Stimulated activated CD4-positive, alpha-beta T cell treated with anti-CD3 and anti-CD28 coated beads, Interleukin-4, amount 100 ng/mL, for 48 hours (primary cell): ENCODE measurements around the gene IQCM.
"Not testable (repeated sequence)": the region's sequence is repeated elsewhere in the genome, so short reads cannot be mapped to it uniquely, and the experiment has no call there.

Experiments used
- DNase-seq, 2 donors: peaks; one replicate each; pipeline ENCODE4 v3.0.0-alpha.2; 2020; ENCODE audit warnings: low read depth in 2 of 2

IQCM gene

DNA sequence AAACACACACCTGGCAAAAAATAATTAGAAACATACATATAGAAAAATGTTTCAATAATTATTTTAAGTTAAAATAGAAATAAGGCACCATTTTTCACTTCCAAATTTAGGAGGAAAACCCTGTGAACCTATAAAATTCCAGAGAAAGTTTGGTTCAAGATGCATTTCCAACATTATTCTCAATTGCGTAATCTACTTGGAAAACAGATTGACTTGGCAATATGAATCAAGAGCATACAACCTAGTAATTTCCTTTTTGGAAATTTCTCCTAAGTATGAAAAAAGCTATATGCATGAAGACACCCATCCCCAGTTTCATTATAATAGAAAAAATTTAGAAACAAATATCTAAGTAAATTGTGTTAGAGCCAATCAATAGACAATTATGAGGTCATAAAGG is 242.9 kb downstream of the IQCM start:
- DNase-seq: no peak

DNA sequence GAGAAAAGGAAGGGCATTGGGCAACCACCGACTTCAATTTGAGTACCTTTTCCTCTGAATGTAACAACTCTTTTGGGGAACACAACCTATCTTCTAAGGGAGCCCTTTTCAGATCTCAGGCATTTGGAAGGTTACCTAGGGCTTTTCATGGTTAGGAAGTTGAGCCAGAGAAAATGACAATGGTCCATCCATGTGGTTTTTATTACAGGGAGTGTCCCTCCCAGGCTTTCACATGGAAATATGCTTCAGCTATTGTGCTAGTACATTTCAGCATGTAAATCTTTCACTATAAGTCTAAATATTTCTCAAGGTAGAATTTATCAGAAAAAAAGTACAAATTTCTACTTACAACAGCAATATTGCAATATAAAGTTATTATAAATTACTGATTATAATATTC is 259.8 kb downstream of the IQCM start:
- no peak for DNase-seq

DNA sequence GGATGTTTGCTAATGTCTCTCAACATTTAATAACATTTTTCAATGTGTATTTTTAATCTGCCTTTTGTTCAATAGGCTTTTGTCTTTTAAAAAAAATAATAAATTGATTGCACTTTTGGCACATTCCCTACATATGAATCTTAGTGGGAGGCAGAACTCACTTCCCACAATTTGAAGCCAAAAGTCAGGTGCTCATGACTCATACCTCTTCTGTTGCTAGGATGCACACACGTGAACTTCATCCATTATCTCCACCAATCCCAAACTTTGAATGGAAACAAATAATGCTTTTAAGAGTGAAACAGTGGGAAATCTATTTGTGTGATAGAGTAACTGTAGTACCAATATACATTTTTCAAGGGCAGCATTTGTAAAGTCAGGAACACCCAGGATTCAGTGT is 260.5 kb downstream of the IQCM start:
- no peak for DNase-seq

DNA sequence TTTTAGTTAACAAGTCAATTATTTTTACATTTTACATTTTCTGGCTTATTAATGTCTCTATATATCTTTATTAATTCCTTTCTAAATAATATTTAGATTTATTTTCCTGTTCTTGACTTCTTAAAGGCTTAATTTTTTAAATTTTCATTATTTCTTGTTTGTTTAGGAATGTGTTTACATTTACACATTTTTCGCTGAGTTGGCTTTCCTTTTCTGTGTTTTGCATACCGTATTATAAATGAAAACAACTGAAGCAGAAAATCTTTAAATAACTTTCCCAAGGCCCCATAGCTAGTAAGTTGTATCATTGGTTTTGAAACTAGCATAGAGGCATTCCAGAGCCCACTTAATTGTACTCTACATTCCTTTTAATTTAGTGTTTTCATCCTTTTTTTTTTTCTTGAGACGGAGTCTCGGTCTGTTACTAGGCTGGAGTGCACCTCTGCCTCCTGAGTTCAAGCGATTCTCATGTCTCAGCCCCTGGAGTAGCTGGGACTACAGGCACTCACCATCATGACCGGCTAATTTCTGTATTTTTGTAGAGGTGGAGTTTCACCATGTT is 261.6 kb downstream of the IQCM start:
- no peak for DNase-seq

DNA sequence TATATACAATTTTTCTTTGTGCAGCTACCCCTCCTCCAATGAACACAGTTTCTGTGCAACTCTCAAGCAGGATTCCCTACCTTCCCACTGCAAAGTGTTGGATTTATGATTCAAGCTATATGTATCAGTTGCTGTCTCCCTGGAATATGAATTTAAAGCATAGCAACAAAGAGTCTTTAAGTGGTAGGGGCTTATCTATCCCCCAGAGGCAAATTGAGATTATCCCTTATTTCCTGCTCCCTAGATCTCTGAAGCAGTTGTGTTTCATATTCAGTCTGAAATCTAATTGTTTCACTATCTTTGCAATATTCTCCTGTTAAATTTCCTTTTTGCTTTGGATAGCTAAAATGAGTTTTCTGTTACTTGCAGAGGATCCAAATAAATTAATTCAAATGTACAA is 263.0 kb downstream of the IQCM start:
- DNase-seq: no peak

DNA sequence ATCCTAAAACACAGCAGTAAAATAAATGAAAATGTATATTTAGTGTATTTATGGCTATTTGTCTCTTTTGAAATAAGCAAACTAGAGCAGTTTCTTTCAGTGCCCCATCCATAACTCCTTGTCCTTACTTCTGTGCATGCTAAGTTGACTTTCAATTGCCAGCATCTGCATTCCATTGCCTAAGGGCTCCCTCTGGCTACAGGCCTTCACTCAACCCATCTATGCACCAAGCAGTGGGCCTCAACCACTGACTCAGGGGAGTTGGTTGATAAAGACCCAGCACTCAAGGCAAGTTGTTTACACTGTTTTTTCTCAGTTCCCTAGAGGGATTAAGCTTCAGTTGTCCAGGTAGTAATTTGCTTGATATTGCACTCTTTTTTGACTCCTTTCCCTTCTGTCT is 265.7 kb downstream of the IQCM start:
- DNase-seq: no peak

DNA sequence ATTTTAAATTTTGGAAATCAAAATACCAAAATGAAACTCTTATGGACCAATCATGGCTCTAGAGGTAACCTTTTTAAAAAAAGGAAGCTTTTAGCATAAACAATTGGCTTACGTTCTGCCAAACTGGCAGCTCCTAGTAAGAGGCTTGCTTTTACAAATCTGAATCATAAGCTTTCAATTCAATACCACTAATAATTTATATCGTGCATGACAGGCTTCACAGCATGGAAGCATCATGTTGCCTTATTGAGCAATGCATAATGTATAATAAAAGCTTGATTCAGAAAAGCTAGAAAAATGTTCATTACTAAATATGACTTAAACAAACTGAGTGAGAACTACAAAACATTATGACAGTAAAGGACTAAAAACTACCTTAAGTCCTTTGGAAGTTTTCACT is 280.9 kb downstream of the IQCM start:
- DNase-seq: no peak

DNA sequence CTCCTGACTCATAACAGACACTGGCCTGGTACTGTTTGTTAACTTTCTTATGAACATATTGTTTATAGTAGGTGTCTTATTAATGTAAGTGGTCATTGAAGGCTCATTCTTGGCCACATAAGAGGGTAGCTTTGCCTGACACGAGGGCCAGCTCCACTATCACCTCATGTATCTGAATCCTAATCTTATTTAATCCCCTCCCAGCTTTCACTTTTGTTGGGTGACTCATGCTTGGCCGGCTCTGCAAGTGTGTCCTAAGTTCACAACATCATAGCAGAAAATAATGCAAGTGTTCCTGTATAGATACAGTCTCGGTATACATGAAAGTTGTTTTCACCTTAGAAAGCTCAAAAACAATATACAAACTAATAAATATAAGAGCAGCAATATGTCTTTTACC is 283.8 kb downstream of the IQCM start:
- no peak for DNase-seq

DNA sequence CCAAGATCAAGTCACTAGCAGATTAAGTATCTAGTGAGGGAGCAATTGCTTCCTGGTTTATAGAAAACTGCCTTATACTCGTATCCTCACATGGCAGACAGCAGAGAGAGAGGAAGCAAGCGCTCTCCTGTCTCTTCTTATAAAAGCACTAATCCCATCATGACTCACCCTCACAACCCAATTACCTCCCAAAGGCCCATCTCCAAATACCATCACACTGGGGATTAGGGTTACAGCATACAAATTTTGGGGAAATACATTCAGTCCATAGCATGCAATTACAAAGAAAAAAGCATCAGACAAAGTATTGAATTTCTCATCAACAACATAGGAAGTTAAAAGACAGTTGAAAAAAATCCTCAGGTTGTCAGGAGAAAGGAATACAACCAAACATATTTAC is 292.6 kb downstream of the IQCM start:
- no peak for DNase-seq

DNA sequence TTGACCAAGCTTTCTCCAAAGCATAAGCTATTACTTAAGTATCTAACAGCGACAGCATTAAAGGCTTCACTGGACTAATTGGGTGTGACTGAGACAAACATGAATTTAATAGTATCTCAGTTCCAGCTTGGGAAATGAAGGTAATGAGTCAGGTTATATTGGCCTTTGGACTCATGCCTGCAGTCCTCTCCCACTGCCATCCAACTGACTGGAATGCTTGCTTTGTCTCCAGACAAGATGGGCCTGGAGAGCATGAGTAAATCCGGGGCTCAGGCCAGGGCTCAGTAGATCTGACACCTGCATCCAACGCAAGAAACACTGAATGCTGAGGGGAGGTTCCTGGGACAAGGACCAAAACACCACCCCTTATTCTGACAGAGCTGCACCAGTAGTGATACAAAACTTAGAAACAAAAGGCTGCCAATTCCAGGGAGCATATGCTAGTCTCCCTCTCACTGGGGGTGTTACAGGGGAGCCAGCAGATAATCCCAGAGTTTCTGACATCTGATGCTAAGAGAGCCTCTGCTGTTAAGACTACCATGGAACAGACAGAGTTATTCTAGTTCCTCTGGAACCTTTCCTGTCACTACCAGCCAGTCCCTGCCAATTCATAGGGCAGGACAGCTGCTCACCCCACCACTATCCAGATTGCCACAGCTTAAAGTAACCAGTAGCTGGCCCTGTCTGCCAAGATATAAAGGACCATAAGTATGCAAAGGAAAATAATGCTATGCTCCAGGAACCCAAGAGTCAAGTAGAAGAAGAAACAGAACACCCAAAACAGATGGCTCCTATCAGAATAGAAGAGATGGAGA is 293.8 kb downstream of the IQCM start:
- DNase-seq: no peak

DNA sequence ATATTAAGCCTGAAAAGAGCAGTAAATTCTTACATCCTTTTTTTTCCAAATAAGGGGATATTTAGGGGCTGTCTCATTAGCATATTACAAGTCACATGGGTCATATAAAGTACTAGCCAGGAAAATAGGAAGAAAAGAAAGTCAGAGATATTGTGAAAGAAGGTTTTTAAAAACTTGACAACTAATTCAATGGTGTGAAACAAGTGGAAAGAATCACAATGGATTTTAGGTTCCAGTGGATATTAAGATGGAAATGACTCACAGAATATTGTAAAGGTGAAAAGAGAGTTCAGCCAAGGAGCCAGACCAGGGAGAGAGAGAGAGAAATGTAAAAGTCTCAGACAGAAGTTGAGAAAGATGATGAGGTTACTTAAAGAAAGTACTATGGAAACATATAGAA is 297.2 kb downstream of the IQCM start:
- DNase-seq: no peak

DNA sequence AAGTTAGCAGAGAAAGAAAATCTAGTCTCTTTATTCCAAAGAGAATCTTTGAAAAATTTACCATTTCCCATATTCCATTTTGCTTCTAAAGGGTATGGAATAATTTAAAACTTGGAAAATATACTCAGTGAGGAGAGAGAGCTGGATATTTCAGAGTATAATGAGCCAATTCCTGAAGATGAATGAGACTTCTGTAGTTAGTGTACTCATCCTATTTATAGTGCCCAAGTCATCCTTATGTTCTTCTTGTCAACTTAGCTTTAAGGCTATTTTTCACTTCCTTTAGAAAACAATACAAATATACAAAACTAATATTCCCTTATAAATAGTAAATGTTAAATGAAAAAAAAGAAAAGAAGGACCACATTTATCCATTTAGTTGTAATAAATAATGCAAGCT is 302.6 kb downstream of the IQCM start:
- no peak for DNase-seq

DNA sequence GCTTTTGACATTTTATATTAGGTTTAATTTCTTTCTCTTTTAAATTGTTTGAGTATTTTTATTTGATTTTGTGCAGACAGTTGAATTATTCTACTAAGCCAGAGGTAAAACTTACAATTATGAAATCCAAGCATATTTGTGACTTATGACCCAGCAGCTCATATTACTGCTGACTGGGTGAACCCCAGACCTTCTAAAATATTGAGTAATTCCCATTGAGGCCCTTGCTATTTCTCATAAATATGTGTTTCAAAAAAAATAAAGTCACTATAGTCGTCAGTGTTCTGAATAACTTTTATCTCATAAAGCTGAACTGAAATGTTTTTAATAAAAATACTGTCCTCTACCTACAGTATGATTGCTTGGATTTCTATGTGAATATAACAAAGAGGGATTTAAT is 303.1 kb downstream of the IQCM start:
- DNase-seq: no peak

DNA sequence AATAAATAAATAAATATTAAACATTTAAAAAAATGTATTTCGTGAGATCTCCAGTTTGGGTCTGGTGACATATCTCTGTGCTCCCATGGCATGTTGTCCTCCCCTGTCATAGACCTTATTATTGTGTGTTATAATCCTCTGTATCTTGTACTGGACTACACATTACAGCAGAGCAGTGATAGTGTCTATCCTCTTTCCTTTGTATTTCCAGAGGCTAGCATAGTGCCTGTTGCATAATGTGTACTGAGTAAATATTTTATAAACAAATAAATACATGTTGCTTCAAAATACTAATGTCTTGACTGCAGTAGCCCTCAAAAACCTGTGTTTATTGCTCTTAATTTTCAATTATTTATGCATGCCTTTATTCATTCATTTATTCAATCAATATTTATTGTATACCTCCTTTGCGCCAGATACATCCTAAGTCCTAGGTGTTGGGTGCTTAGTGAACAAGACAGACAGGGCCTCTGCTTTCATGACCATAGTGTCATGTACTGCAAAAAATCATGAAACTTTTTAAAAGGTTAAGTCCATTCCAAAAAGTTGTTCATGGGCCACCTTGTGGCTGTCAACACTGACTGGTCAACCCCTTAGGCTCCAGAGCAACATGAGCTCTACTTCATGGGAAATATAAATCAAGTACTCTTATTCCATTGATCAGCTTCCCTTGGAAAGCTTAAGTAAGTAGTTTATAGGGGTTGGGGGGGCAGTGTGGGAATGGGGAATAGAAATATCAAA is 303.9 kb downstream of the IQCM start:
- no peak for DNase-seq

DNA sequence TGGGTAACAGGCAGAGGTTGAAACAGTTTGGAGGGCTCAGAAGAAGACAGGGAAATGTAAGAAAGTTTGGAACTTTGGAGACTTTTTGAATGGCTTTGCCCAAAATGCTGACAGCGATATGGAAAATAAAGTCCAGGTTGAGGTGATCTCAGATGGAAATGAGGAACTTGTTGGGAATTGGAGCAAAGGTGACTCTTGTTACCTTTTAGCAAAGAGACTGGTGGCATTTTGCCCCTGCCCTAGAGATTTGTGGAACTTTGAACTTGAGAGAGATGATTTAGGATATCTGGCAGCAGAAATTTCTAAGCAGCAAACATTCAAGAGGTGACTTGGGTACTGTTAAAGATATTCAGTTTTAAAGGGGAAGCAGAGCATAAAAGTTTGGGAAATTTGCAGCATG is 308.3 kb downstream of the IQCM start:
- not testable (repeated sequence) for DNase-seq

DNA sequence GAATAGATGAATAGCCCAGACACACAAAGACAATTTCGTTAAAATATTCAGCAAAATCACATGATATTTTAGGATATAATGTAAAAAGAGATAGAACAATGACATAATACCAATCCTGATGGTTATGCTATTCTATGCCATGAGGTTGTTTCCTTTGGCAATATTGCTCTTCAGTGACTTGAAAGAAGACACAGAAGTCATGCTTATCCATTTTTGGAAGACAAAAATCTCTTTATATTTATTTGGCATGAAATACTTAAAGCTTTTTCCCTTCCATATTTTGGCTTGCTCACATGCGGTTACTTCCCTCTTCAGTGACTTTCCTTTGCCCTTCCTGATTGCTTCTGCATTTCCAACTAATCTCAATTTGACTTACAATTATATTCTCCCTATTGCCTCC is 314.8 kb downstream of the IQCM start:
- DNase-seq: no peak

DNA sequence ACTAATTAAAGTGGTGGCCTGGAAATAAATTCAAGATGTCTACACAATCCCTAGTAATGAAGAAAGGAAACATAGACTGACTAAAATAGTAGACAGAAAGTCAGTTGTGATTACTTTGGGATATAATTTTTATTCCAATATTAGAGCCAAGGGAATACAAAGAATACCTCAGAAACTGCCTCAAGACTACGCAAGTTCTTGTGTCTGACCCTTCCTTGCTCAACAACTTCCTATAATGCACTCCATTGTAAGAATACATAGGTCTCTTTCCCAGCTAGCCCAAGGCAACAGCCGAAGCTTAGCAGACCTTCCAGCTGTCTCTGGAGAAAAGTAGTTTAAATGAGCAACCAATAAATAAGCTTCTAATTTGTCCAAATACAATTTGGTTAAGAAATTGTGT is 315.9 kb downstream of the IQCM start:
- no peak for DNase-seq

DNA sequence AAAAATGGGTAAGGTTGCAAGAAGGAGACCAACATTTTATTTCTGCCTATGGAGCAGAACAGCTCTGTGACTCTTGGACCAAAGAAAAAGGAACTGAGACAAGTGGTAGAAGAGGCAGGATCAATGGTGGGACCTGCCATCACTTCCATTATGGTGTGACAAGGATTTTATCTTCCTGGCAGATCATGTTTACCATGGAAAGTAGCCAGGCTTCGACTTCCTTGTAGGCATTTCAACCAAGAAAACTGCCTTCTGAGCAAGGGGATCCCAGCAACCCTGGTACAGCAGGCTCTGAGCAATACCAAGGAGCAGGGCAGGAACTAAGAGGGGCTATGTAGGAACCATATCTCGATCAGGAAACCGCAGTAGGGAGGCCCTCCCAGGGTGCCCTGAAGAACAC is 317.4 kb downstream of the IQCM start:
- DNase-seq: no peak

DNA sequence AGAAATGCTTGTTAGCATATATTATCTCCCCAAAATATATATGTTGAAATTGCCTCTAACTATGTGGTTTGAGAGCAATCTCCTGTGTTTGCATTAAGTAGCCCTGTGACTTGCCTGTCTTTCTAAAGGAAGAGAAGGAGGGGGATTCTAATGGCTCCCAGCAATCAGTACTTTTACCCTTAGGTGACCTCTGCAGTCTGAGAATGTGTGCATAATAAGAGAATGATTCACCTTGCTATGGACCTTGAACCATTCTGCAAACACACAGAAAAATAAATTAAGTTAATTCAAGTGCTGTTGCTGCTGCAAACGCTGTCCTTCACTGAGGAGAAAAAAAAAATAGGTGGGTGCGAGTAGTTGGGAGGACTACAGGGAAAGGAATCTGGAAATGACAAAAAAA is 322.2 kb downstream of the IQCM start:
- DNase-seq: no peak

DNA sequence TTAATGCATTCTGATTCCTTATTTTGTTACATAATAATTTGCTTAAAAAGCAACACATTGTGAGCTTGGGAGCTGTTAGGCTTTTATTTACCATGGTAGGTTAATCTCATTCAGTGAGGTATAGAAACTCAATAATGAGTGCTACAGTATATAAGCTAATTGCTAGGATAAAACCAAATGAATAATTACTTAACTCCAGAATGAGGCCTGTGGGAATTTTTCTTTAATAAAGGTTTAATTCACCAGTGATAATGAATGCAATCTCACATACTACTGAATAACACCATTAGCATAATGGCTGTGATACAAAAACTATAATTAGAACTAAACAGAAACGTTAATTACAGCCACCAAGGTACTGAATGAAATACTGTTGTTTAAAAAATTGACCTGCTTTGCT is 326.3 kb downstream of the IQCM start:
- DNase-seq: no peak

DNA sequence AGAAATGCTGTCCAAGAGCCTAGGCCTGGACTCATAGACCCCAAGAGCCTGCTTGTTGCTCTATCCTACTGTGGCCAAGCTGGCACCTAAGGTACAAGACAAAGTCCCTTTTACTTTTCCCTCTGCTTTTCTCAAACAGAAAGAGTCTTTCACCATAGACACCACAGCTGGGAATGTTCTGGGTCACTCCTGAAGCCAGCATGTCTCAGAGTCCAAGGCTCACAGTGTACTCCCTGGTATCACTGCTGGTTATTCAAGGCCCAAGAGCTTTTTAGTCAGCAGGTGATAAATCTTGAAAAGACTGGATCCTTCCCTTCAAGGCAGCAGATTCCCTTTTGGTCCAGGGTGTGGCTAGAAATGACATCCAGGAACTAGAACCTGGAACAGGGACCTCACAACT is 328.8 kb downstream of the IQCM start:
- DNase-seq: no peak

DNA sequence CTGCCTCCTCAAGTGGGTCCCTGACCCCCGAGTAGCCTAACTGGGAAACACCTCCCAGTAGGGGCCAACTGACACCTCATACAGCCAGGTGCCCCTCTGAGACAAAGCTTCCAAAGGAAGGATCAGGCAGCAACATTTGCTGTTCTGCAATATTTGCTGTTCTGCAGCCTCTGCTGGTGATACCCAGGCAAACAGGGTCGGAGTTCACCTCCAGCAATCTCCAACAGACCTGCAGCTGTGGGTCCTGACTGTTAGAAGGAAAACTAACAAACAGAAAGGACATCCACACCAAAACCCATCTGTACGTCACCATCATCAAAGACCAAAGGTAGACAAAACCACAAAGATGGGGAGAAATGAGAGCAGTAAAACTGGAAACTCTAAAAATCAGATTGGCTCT is 347.0 kb downstream of the IQCM start:
- not testable (repeated sequence) for DNase-seq

DNA sequence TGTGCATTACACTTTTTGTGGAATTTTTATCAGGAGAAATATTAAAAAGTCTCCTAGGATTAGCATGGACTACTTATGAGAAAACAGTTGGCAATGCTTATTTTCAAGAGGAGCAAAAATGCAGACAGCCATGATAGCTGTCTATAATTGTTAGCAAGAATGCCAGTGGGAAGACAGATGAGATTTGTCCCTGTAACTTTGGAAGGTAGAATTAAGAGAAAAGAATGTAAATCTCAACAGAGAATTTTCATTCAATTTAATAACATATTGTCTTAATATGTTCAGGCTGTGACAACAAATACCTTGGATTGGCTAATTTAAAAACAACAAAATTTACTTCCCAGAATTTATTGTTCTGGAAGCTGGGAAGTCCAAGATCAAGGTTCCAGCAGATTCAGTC is 349.2 kb downstream of the IQCM start:
- DNase-seq: no peak
